Skeletal muscle tissue (tissue), 4 donors: ENCODE measurements around the gene SERPINB2. TPM values are rescaled to one million over a fixed set of nuclear protein-coding genes. Genes with fewer than 3 reads are reported as not detected.

Experiments used
- H3K27ac ChIP-seq: one replicate; pipeline ENCODE4 v1.7.0; 2013; ENCODE audit warnings: mild to moderate bottlenecking, low read depth, low read length, inconsistent platforms
- H3K27me3 ChIP-seq, 3 donors: one replicate each; pipeline ENCODE4 v1.7.0; 2013; ENCODE audit warnings: low read length in 3 of 3; ENCODE audit not compliant: control insufficient read depth in 3 of 3, insufficient read depth in 3 of 3
- H3K36me3 ChIP-seq, 3 donors: one replicate each; pipeline ENCODE4 v1.7.0; 2013; ENCODE audit warnings: low read length in 3 of 3; ENCODE audit not compliant: control insufficient read depth in 3 of 3, insufficient read depth in 3 of 3
- H3K4me1 ChIP-seq, 3 donors: one replicate each; pipeline ENCODE4 v1.7.0; 2013; ENCODE audit warnings: low read length in 3 of 3, mild to moderate bottlenecking in 3 of 3; ENCODE audit not compliant: control insufficient read depth in 3 of 3, insufficient read depth in 3 of 3
- H3K4me3 ChIP-seq, 3 donors: one replicate each; pipeline ENCODE4 v1.7.0; 2013; ENCODE audit warnings: low read length in 3 of 3
- H3K9ac ChIP-seq, 3 donors: one replicate each; pipeline ENCODE4 v1.7.0; 2013; ENCODE audit warnings: low read length in 3 of 3, mild to moderate bottlenecking in 3 of 3, moderate library complexity in 2 of 3, low read depth in 1 of 3
- H3K9me3 ChIP-seq, 3 donors: one replicate each; pipeline ENCODE4 v1.7.0; 2013; ENCODE audit warnings: low read length in 3 of 3; ENCODE audit not compliant: control insufficient read depth in 3 of 3
- total RNA-seq: library from RNA; depleted of rRNA; stranded (reverse); fragments of >200 nt; gene quantifications from one replicate; pipeline ENCODE4 v1.2.3, GENCODE V29; 2014
- donor health status: Osteomylitis.

Gene SERPINB2, protein sequence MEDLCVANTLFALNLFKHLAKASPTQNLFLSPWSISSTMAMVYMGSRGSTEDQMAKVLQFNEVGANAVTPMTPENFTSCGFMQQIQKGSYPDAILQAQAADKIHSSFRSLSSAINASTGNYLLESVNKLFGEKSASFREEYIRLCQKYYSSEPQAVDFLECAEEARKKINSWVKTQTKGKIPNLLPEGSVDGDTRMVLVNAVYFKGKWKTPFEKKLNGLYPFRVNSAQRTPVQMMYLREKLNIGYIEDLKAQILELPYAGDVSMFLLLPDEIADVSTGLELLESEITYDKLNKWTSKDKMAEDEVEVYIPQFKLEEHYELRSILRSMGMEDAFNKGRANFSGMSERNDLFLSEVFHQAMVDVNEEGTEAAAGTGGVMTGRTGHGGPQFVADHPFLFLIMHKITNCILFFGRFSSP
- not detected for total RNA-seq

DNA sequence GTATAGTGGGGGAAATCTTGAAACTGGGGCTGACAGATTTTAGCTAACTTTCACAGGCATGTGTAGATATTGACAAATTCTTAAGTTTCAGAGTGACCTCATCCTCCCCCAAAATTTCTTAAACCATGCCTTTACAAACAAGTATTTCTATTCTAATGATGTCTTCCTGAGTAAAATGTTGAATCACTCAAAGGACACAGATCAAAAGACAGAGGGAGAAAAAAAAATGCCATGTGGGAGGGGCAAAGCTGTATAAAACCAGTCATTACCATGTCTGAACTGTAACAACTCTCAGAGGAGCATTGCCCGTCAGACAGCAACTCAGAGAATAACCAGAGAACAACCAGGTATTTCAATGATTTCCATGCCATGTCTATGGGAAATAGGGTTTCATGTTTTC is at the start of gene SERPINB2:
Gene SERPINB2 (plus strand): TSS at position 282 of the 400 bp plus-strand sequence. CDS start 3,740 bp downstream, outside the sequence.
- Histone ChIP-seq H3K9ac (no peak within 1 kb of the TSS), H3K4me1 (no peaks in the 10 kb centered on the region), H3K27me3 (no peaks in the 10 kb centered on the region), H3K4me3 (no peak within 1 kb of the TSS), H3K36me3 (no peaks in the 10 kb centered on the region), H3K9me3 (no peaks in the 10 kb centered on the region), H3K27ac (no peak within 1 kb of the TSS)

DNA sequence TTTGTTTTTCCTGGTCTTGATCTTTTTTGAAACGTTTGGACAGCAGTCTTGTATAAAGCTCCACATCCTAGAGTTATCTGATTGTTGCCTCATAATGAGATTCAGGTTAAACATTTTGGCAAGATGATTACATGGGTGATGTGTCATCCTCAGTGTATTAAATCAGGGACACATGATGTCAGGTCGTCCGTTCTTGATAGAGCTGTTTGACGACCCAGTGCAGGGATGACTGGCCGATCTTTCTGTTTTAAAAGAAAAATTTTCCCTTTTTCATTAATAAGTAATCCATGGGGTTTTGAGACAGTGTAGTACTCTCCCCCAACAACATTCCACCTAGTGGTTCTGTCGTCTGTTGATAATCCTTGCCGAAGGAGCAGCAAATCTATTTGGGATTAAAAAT is 44.5 kb upstream of the SERPINB2 start:
- peaks cover 0 to 2% (median 0%) of the 10 kb centered on the region in 3 donors for H3K27me3 ChIP-seq
- H3K36me3 ChIP-seq, result no peaks in the 10 kb centered on the region
- H3K9me3 ChIP-seq, result no peaks in the 10 kb centered on the region
- no peak overlapping the region for H3K27ac ChIP-seq
- H3K4me1 ChIP-seq, result no peaks in the 10 kb centered on the region
- H3K9ac ChIP-seq, result no peak overlapping the region
- H3K4me3 ChIP-seq, result no peak overlapping the region

DNA sequence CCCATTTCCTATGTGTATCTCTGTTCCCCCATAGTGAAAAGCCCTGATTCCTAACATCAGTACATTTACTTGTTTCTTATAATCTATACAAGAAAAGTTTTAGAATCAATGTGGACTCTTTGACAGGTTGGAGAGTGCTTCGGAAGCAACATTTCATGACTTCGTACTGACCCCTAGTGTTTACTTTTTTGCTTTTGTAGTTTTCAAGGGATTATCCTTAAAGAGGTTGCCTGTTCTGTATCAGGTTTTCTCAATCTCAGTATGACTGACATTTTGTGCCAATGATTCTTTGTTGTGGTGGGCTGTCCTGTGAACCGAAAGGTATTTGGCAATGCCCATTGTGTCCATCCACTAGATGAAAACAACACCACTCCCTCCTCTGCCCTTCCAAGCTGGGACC is 43.3 kb upstream of the SERPINB2 start:
- Histone ChIP-seq H3K4me1 (no peaks in the 10 kb centered on the region), H3K36me3 (no peaks in the 10 kb centered on the region), H3K9ac (no peak overlapping the region), H3K4me3 (no peak overlapping the region), H3K27ac (no peak overlapping the region), H3K27me3 (peaks cover 0 to 2% (median 0%) of the 10 kb centered on the region in 3 donors), H3K9me3 (no peaks in the 10 kb centered on the region)

DNA sequence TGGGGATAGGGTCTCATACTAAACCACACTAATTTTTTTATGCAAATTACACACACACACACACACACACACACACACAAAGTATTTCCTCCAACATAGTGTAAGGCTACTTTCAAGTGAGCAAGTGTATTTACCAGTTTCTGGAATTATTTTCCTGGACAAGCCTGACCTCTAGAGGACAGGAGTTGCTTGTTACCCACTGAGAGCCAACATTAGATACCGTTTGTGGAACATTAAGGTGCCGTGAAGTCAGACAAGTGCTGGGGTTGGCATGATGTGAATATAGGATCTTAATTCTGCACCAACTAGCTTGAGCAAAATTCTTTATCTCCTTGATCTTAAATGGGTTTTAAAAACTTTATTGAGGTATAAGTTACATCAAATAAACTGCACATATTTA is 39.3 kb upstream of the SERPINB2 start:
- no peak overlapping the region for H3K4me3 ChIP-seq
- H3K9me3 ChIP-seq, result no peaks in the 10 kb centered on the region
- no peak overlapping the region for H3K27ac ChIP-seq
- H3K4me1 ChIP-seq, result no peaks in the 10 kb centered on the region
- no peaks in the 10 kb centered on the region for H3K27me3 ChIP-seq
- no peak overlapping the region for H3K9ac ChIP-seq
- H3K36me3 ChIP-seq, result no peaks in the 10 kb centered on the region

DNA sequence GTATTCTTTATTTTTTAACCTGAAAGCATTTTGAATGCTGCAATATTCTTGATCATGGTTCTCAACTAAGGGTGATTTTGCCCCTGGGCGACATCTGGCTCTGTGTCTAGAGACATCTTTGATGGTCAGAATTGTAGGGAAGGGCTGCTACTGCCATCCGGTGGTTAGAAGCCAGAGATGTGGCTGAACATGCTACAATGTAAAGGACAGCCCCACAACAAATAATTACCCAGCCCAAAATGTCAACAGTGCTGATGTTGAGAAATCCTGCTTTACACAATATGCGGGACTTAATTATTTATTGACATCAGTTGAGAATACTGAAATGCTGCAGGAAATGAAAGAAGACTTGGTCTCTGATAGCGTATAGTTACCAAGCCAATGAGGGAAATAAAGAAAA is 37.5 kb upstream of the SERPINB2 start:
- Histone ChIP-seq H3K9me3 (no peaks in the 10 kb centered on the region), H3K4me3 (no peak overlapping the region), H3K27ac (no peak overlapping the region), H3K4me1 (no peaks in the 10 kb centered on the region), H3K9ac (no peak overlapping the region), H3K27me3 (no peaks in the 10 kb centered on the region), H3K36me3 (no peaks in the 10 kb centered on the region)

DNA sequence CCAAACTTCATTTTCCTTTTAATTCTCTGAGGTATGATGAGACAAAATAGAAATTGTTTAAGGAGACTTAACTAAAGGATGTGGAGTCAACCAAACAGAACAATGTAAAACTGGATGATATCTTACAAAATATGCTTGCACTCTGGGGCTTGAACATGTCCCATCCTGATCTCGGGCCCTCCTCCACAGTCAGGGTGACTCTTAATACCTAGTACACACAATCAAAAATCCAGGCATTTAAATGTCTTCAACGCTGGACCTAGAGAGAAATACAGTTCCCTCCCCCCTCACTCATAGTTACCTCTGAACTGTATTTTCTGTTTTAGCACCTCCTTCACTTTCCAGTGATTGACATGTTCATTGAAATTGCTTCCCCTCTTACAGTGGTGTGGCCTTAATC is 36.9 kb upstream of the SERPINB2 start:
- H3K9me3 ChIP-seq, result no peaks in the 10 kb centered on the region
- H3K4me1 ChIP-seq, result no peaks in the 10 kb centered on the region
- no peak overlapping the region for H3K27ac ChIP-seq
- no peak overlapping the region for H3K9ac ChIP-seq
- no peaks in the 10 kb centered on the region for H3K36me3 ChIP-seq
- H3K27me3 ChIP-seq, result no peaks in the 10 kb centered on the region
- H3K4me3 ChIP-seq, result no peak overlapping the region

DNA sequence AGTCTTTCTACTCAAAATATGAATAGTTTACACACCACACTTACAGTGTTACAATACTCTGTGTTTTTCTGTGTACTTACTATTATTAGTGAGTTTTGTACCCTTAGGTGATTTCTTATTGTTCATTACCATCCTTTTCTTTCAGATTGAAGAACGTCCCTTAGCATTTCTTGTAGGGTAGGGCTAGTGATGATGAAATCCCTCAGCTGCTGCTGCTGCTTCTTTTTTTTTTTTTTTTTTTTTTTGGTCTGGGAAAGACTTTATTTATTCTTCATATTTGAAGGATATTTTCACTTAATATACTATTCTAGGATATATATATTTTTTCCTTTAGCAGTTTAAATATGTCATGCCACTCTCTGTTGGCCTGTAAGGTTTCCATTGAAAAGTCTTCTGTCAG is 29.0 kb upstream of the SERPINB2 start:
- Histone ChIP-seq H3K27me3 (no peaks in the 10 kb centered on the region), H3K27ac (no peak overlapping the region), H3K4me1 (no peaks in the 10 kb centered on the region), H3K36me3 (no peaks in the 10 kb centered on the region), H3K9me3 (no peaks in the 10 kb centered on the region), H3K4me3 (no peak overlapping the region), H3K9ac (no peak overlapping the region)

DNA sequence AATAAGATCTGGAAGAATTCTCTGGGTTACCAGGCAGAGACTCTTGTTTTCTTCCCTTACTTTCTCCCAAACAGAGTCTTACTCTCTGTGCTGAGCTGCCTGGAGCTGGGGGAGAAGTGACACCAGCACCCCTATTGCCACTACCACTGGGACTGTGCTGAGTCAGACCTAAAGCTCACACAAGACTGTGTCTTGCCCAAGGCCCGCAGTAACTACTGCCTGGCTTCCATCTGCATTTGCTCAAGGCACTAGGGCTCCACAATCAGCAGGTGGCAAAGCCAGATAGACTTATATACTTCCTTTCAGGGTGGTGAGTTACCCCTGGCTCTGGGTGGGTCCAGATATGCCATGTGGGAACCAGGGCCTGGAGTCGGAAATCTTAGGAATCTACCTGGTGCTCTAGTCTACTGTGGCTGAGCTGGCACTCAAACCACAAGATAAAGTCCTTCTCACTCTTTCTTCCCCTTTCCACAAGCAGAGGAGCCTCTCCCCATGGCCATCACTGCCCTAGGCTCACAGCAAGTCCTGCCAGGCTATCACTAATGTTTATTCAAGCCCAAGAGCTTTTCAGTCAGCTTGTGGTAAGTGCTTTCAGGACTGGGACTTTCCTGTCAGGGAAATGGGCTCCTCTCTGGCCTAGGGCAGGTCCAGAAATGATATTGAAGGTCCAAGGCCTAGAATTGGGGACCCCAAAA is 27.6 kb upstream of the SERPINB2 start:
- H3K27me3 ChIP-seq, result no peaks in the 10 kb centered on the region
- H3K9me3 ChIP-seq, result no peaks in the 10 kb centered on the region
- no peak overlapping the region for H3K27ac ChIP-seq
- H3K4me1 ChIP-seq, result no peaks in the 10 kb centered on the region
- H3K9ac ChIP-seq, result no peak overlapping the region
- no peak overlapping the region for H3K4me3 ChIP-seq
- no peaks in the 10 kb centered on the region for H3K36me3 ChIP-seq

DNA sequence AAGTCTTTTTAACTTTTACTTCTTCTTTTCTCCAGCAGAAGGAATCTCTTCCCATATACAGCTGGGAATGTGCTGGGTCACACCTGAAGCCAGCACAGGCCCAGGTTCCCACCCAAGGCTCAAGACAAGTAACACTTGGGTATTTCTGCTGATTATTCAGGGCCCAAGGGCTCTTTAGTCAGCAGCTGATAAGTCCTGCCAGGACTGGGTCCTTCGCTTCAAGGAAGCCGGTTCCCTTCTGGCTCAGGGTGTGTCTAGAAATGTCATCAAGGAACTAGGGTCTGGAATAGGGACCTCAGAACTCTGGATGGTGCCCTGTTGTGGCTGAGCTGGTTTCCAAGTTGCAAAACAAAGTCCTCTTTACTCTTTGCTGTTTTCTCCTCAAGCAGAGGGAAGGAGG is 27.0 kb upstream of the SERPINB2 start:
- H3K4me1 ChIP-seq, result no peaks in the 10 kb centered on the region
- H3K27me3 ChIP-seq, result no peaks in the 10 kb centered on the region
- no peak overlapping the region for H3K9ac ChIP-seq
- no peak overlapping the region for H3K4me3 ChIP-seq
- H3K36me3 ChIP-seq, result no peaks in the 10 kb centered on the region
- no peak overlapping the region for H3K27ac ChIP-seq
- H3K9me3 ChIP-seq, result no peaks in the 10 kb centered on the region

DNA sequence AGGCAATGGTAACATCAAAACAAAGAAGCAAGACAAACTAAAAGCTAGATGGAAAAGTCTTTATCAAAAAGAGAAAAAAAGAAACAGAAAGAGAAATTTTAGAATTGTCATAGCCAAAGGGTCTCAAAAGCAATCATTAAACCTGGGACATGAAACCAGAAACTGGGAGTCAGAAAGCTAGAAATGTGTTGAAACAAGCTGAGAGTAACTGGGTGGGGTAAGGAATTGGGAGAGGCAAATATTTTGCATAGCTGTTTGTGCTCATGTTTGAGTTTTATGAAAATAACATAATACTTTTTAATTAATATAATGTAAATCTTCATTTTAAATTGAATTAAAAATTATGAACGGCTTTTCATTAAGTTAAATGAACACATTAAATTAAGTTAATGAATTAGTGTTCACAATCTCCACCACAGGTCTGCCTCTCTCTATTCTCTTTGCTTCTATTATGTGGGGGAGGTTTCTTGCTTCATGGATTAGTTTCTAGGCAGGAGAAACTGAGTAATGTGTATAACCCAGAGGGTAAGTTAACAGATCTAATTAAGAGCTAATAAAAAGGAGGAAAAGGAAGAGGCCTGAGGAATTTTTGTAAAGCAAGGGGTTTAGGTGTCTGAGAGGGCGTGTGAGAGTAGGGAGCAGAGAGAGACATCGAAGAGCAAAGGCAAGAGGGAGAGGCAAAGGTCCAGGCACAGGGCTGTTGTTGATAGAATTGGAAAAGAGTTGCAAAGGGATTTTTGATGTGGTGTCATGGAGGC is 20.0 kb upstream of the SERPINB2 start:
- Histone ChIP-seq H3K4me1 (no peaks in the 10 kb centered on the region), H3K4me3 (no peak overlapping the region), H3K27ac (no peak overlapping the region), H3K27me3 (peaks cover 0 to 5% (median 0%) of the 10 kb centered on the region in 3 donors), H3K9me3 (no peaks in the 10 kb centered on the region), H3K36me3 (no peaks in the 10 kb centered on the region), H3K9ac (no peak overlapping the region)
